Pancreas (tissue), 10 donors: ENCODE data around the gene LY6G5B. TPM values are rescaled to one million over a fixed set of nuclear protein-coding genes. Genes with fewer than 3 reads are reported as not detected.

ENCODE experiments used
- ATAC-seq, 4 donors: fragments of 200-7000 bp; cut with Tn5 transposase; one replicate each; pipeline versions ENCODE4 v1.8.0 to v1.9.1; 2020; ENCODE audit warnings: mild to moderate bottlenecking in 4 of 4, moderate library complexity in 4 of 4
- DNase-seq, 6 donors: peaks; one replicate each; pipeline ENCODE4 v3.0.0-alpha.2; 2020
- FAIRE-seq: peaks from 2 replicates; lab custom pipeline; 2012; peaks lifted over from hg19 to GRCh38; lab: Jason Lieb, UNC
- H3K27ac ChIP-seq, 4 donors: fragments of 200-600 bp; sonication (generic); 1 replicate in 3 of 4; 2 replicates in 1 of 4; pipeline versions ENCODE4 v1.5.0 to v1.8.0; 2020
- H3K27me3 ChIP-seq, 4 donors: fragments of 200-600 bp; one replicate each; pipeline ENCODE4 v1.8.0; 2021
- H3K36me3 ChIP-seq, 3 donors: fragments of 200-600 bp; sonication (generic) in 1 of 3; one replicate each; pipeline versions ENCODE4 v1.5.0 to v1.8.0; 2020 to 2021
- H3K4me1 ChIP-seq, 3 donors: fragments of 200-600 bp; one replicate each; pipeline ENCODE4 v1.8.0; 2021
- H3K4me3 ChIP-seq, 4 donors: fragments of 200-600 bp; sonication (generic) in 2 of 4; one replicate each; pipeline versions ENCODE4 v1.5.0 to v1.8.0; 2020 to 2021
- H3K9me3 ChIP-seq, 4 donors: fragments of 200-600 bp; one replicate each; pipeline ENCODE4 v1.8.0; 2021
- whole genome bisulfite sequencing, 2 donors: extraction: QIAGEN DNeasy Blood & Tissue Kit; methylation state at CpG; one replicate each; pipeline ENCODE4 v1.1.7; 2013; 5-methylcytosine and 5-hydroxymethylcytosine counted together
- intact Hi-C, 3 donors: fragments of 100-400 bp; cut with DNase I; formaldehyde crosslinking; loops; one replicate each; pipeline versions ENCODE4 v1.11.1 to v1.14.2; 2022
- polyA plus RNA-seq, 2 donors: library from polyadenylated mRNA; stranded (reverse); fragments of 200-250 nt; gene quantifications; one replicate each; pipeline ENCODE4 v1.2.3, GENCODE V29; 2013
- total RNA-seq, 6 donors: library from RNA; stranded (reverse); fragmentation: NEBNext Ultra II Directional in 4 of 6; extraction: Animal tissue kit (Norgen Biotek cat#: 25700) in 4 of 6; gene quantifications; one replicate each; pipeline versions ENCODE4 v1.2.1 to v1.2.4, GENCODE V29; 2021 to 2023
- TF ChIP-seq, protein P1 (sequence below), 4 donors: fragments of 200-600 bp; sonication (generic) in 3 of 4; IDR thresholded peaks; one replicate each; pipeline versions ENCODE4 v1.5.0 to v1.8.0; 2021; ENCODE audit warnings: antibody characterized with exemption in 4 of 4
- donor health status: healthy with polysubstance abuse.
- donor health status: DM: no; HTN: no; CAD: no; lungs with moderate emphysema.
- donor health status: DM: no; HTN: no; CAD: no.
- donor health status: control.
- donor health status: control.
- donor health status: Bipolar disorder and iron deficiency.
- donor health status: DM: yes; HTN: yes; CAD: no.
- donor health status: DM: no; HTN: no; CAD: no.
- donor health status: DM: no; HTN: no; CAD: no.
- donor health status: DM: yes; HTN: yes; CAD: no.

The LY6G5B gene
- total and polyA plus RNA-seq, 8 donors: 3.0 to 11.4 (median 4.8) TPM

DNA sequence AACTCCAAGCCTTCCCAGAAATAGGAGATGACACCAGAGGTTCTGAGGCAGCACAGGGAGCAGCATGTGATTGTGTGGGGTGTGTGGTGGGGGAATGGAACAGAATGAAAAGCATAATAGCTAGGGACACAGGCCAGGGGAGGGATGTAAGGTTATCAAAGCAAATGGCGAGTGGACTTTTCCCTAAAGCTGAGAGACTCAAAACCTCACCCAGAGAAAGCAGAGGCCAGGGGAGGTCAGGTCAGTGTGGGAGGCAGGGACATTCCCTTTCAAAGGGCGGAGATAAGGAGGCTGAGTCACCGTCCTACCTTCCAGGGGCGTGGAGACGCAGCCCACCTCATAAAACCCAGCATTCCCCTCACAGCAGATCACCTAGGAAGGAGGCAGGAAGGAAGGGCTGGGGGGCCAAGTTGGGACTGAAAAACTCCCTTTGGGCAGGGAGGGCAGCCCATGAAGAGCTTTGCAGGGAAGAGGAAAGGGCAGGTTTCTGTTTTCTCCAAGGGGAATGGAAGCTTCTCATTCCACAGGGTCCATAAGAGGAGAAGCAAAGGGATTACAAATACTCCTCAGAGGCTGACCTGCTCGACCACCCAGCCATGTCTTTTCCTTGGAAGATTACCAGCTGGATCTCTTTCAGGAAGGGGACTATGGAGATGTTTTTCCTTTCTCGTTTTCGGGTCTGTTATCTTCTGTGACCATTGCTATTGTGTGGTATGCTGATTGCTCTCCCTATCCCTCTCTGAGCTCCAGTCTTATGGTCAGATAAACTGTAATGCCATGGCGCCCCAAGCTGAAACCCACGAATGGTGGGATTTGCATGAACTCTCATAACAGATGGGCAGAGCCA is 20.7 kb downstream of the LY6G5B start:
- no peaks in the 10 kb centered on the region for H3K9me3 ChIP-seq
- no peaks in the 10 kb centered on the region for H3K4me1 ChIP-seq
- intact Hi-C loops: no loop called here
- TF ChIP-seq, protein P1, sequence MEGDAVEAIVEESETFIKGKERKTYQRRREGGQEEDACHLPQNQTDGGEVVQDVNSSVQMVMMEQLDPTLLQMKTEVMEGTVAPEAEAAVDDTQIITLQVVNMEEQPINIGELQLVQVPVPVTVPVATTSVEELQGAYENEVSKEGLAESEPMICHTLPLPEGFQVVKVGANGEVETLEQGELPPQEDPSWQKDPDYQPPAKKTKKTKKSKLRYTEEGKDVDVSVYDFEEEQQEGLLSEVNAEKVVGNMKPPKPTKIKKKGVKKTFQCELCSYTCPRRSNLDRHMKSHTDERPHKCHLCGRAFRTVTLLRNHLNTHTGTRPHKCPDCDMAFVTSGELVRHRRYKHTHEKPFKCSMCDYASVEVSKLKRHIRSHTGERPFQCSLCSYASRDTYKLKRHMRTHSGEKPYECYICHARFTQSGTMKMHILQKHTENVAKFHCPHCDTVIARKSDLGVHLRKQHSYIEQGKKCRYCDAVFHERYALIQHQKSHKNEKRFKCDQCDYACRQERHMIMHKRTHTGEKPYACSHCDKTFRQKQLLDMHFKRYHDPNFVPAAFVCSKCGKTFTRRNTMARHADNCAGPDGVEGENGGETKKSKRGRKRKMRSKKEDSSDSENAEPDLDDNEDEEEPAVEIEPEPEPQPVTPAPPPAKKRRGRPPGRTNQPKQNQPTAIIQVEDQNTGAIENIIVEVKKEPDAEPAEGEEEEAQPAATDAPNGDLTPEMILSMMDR (IDR thresholded peaks at IDR 0.05): no peak
- H3K4me3 ChIP-seq: no peak overlapping the region
- DNase-seq: no peak
- no peaks in the 10 kb centered on the region for H3K27me3 ChIP-seq
- 71 to 75% methylated on average over 10 of the region's 10 CpGs for WGBS, 2 donors
- no peak for FAIRE-seq
- H3K36me3 ChIP-seq: peaks cover 0 to 20% (median 17%) of the 10 kb centered on the region in 3 donors
- peak in 1 of 4 donors; percentile 41 for ATAC-seq
- H3K27ac ChIP-seq: no peak overlapping the region

- Histone ChIP-seq H3K27ac (no peak overlapping the region), H3K36me3 (peaks cover 0 to 20% (median 17%) of the 10 kb centered on the region in 3 donors), H3K9me3 (no peaks in the 10 kb centered on the region), H3K4me3 (no peak overlapping the region), H3K4me1 (no peaks in the 10 kb centered on the region), H3K27me3 (no peaks in the 10 kb centered on the region)
- WGBS, 2 donors: 88 to 91% methylated on average over 6 of the region's 6 CpGs
- intact Hi-C loops: no loop called here
- ATAC-seq (no peak), DNase-seq (no peak), FAIRE-seq (no peak)
- TF ChIP-seq, protein P1 (IDR thresholded peaks at IDR 0.05): no peak
Measured at GRCh38 chr6:31691078-31691463, 21.3 kb downstream of the LY6G5B start.

DNA sequence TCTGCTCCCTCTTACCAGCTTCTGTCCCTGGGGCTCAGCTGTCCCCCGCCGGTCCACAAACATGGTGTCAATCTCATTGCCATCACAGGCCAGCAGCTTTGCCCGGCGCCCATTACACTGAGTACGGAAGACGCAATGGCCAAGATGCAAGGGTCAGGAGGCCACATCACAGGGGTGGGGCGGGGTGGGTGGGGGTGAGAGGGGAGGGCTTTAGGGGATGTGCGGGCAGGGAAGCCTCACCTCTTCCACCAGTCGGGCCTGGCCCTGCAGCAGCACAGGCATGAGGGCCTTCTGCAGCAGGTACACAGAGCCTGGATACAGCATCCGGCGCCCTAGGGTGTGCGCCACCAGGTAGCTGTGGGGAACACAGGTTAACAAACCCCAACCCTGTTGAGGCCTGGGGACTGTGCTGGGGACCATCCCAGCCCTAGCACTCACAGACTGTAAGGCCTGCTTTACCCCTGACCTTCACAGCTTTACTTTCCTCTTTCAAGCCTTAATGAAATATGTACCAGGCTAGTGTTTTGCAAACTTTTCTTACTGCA is 21.9 kb downstream of the LY6G5B start:
- H3K27me3 ChIP-seq: no peaks in the 10 kb centered on the region
- H3K27ac ChIP-seq: no peak overlapping the region
- DNase-seq (no peak), FAIRE-seq (no peak), ATAC-seq (no peak)
- H3K9me3 ChIP-seq: no peaks in the 10 kb centered on the region
- TF ChIP-seq, protein P1 (IDR thresholded peaks at IDR 0.05): no peak
- intact Hi-C loops: no loop called here
- peaks cover 4 to 20% (median 17%) of the 10 kb centered on the region in 3 donors for H3K36me3 ChIP-seq
- WGBS, 2 donors: 93 to 96% methylated on average over 12 of the region's 12 CpGs
- H3K4me3 ChIP-seq: no peak overlapping the region
- H3K4me1 ChIP-seq: no peaks in the 10 kb centered on the region

GRCh38 chr6:31692353-31692752 is 22.6 kb downstream of the LY6G5B start:
- TF ChIP-seq, protein P1 (IDR thresholded peaks at IDR 0.05): no peak
- WGBS, 2 donors: 81 to 86% methylated on average over 4 of the region's 4 CpGs
- H3K27ac ChIP-seq: no peak overlapping the region
- H3K4me1 ChIP-seq: no peaks in the 10 kb centered on the region
- DNase-seq (no peak), FAIRE-seq (no peak), ATAC-seq (no peak)
- H3K9me3 ChIP-seq: no peaks in the 10 kb centered on the region
- no peak overlapping the region for H3K4me3 ChIP-seq
- peaks cover 6 to 20% (median 17%) of the 10 kb centered on the region in 3 donors for H3K36me3 ChIP-seq
- intact Hi-C loops: no loop called here
- H3K27me3 ChIP-seq: no peaks in the 10 kb centered on the region

- ATAC-seq: no peak
- DNase-seq: no peak
- no peaks in the 10 kb centered on the region for H3K27me3 ChIP-seq
- TF ChIP-seq, protein P1 (IDR thresholded peaks at IDR 0.05): no peak
- intact Hi-C loops: no loop called here
- WGBS, 2 donors: 93 to 95% methylated on average over 9 of the region's 9 CpGs
- no peaks in the 10 kb centered on the region for H3K4me1 ChIP-seq
- FAIRE-seq: no peak
- H3K27ac ChIP-seq: no peak overlapping the region
- no peaks in the 10 kb centered on the region for H3K9me3 ChIP-seq
- H3K36me3 ChIP-seq: peaks cover 6 to 17% (median 16%) of the 10 kb centered on the region in 3 donors
- H3K4me3 ChIP-seq: no peak overlapping the region
Measured at GRCh38 chr6:31692886-31693285, 23.1 kb downstream of the LY6G5B start.
